Measurements from ENCODE around the gene KANK4.

DNA sequence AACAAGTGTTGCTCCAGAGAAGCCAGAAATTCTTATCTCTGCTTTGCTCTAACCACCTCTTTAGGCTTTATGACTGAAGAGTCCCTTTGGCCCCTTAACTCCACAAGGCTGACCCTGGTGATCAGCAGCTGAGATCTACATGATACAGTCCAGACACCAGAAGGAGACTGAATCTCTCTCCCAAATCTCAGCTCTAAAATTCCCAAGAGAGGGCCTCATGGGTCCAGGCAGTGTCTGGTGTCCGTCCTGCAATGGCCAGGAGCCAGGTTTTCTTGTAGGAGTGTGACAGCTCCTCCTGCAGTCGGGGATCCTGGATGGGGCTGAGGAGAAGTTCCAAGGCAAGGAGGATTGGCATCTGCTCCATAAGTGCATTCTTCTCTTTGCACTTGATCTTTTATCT is 89.3 kb downstream of the KANK4 start:
- TF ChIP-seq, protein P1, sequence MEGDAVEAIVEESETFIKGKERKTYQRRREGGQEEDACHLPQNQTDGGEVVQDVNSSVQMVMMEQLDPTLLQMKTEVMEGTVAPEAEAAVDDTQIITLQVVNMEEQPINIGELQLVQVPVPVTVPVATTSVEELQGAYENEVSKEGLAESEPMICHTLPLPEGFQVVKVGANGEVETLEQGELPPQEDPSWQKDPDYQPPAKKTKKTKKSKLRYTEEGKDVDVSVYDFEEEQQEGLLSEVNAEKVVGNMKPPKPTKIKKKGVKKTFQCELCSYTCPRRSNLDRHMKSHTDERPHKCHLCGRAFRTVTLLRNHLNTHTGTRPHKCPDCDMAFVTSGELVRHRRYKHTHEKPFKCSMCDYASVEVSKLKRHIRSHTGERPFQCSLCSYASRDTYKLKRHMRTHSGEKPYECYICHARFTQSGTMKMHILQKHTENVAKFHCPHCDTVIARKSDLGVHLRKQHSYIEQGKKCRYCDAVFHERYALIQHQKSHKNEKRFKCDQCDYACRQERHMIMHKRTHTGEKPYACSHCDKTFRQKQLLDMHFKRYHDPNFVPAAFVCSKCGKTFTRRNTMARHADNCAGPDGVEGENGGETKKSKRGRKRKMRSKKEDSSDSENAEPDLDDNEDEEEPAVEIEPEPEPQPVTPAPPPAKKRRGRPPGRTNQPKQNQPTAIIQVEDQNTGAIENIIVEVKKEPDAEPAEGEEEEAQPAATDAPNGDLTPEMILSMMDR (conservative IDR thresholded peaks at IDR 0.05): no peak
- no peak for TF ChIP-seq EZH2 (IDR thresholded peaks at IDR 0.05; ENCODE audit: low read depth)
